NCI-H146 (cell line): Measurements from ENCODE around the gene PTPRT.
"Not testable (repeated sequence)": the region's sequence is repeated elsewhere in the genome, so short reads cannot be mapped to it uniquely, and the experiment has no call there.

Source experiments
- DNase-seq: peaks from one replicate; lab custom pipeline; 2025; lab: John Stamatoyannopoulos, UW

The PTPRT gene

GRCh38 chr20:42910808-42911207, 278.9 kb downstream of the PTPRT start:
- DNase-seq, result not testable (repeated sequence)

DNA sequence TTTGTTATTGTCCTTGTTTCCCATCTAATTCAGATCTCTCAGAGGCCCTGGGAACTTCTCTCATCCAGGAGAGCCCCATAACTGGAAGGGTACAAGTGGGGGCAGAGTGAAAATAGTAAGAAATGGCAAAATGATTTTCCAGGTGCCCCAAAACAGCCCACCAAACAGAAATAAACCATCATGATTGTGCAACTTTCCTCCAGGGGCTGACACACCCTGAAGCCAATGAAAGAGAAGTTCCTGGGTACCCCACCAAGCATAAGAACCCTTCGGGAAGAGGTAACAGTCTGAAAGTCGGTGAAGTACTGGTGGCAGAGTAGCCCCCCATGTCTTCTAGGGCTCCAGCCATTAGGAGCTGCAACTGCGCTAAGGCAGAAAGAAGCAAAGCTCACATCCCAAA, 282.0 kb downstream of the PTPRT start:
- DNase-seq, result no peak

- no peak for DNase-seq
Measured at GRCh38 chr20:42906120-42906519, 283.6 kb downstream of the PTPRT start.

DNA sequence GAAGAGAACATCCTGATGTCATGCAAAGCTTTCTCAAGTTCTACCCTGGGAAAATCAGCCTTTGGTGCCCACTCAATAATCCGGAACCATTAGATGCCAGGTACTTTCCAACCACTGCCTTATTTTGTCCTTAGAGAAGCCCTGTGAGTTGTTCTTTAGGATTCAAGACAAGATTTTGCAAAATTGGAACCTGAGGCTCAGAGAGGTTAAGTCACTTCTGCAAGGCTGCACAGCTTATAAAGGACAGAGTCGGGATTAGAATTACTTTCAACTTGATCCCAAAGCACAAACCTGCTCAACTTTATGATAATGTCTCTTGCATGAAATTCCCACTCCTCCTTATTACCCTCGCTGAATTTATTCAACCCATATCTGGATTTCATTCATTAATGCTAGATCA, 287.2 kb downstream of the PTPRT start:
- DNase-seq, result no peak

- DNase-seq, result no peak
Measured at GRCh38 chr20:42901689-42902440, 287.8 kb downstream of the PTPRT start.

GRCh38 chr20:42900764-42901163, 288.9 kb downstream of the PTPRT start:
- DNase-seq, result not testable (repeated sequence)

DNA sequence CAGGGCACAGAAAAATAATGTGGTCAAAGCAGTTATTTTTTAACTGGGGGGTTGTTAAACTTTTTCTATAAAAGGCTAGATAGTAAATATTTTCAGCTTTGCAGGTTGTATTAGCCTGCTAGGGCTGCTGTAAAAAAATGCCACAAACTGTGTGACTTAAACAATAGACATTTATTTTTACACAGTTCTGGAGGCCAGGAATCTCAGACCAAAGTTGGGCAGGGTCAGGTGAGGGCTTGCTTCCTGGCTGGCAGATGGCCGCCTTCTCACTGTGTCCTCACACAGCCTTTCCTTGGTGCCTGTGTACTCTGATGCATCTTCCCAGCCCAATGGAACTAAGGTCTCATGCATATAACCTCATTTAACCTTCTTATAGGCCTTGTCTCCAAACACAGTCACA, 294.7 kb downstream of the PTPRT start:
- DNase-seq, result no peak

- no peak for DNase-seq
Measured at GRCh38 chr20:42894483-42894882, 295.2 kb downstream of the PTPRT start.

GRCh38 chr20:42889517-42889916, 300.2 kb downstream of the PTPRT start:
- no peak for DNase-seq

DNA sequence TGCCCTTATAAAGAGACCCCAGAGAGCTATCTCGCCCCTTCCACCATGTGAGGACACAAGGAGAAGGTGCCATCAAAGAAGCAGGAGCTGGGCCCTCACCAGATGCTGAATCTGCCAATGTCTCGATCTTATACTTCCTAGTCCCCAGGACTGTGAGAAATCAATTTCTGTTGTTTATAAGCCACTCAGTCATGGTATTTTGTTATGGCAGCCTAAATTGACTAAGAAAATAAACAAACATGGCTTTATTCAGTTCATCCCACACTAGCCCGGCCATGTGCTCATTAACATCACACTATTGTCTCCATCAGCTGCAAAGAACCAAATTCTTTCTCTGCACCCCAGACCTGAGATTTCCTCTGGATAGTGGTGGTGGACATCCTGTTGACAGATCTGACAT, 302.4 kb downstream of the PTPRT start:
- DNase-seq, result no peak

- DNase-seq, result no peak
Measured at GRCh38 chr20:42886801-42887200, 302.9 kb downstream of the PTPRT start.

DNA sequence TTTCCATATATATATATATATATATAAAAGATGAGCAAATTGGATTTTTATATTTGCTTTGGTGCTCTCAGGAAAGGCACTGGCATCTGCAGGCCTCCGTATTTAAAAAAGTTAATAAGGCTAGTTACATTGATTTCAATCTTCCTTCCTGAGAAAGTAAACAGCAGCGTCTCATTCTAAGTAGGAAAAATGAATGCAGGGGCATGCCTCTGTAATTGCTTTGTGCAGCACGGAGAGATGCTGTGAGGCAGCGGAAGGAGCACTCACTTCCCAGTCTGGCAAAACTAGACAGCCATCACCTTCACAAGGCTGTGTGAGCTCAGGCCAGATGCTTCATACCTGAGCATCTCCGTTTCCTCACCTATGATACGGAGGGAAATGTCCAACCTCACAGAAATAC, 303.7 kb downstream of the PTPRT start:
- DNase-seq, result no peak

DNA sequence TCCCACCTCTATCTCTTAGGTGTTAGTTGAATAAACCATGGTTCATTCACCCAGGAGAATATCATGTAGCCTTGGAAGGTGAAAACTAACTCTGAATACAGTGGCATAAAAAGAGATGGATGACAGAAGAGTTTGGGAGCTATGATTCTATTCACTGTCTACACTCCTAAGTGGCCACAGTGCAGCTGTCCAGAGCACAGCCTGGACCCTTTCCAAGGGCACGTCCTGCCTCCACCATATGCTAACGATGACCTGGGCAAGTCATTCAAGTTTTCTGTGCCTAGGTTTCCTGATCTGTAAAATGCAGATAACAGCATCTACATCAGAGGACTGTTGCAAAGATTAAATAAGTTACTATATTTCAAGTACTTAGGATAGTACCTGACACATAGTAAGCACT, 314.1 kb downstream of the PTPRT start:
- DNase-seq, result no peak

DNA sequence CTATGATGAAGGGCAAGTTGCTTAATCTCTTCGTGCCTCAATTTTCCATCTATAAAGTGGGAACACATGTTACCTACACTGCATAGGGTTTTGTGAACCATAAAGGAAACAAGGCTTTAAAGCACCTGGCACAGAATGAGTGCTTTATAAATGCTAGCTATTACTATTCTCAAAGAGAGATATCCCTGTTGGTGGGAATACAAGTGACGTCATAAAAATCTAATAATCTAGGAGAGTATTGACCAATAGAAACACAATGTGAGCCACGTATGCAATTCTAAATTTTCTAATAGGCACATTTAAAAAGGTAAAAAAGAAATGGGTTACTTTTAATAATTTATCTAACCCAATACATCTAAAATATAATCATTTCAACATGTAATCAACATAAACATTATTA, 316.4 kb downstream of the PTPRT start:
- no peak for DNase-seq

GRCh38 chr20:42864116-42864515, 325.6 kb downstream of the PTPRT start:
- DNase-seq, result no peak

GRCh38 chr20:42862446-42862845, 327.3 kb downstream of the PTPRT start:
- DNase-seq, result no peak

DNA sequence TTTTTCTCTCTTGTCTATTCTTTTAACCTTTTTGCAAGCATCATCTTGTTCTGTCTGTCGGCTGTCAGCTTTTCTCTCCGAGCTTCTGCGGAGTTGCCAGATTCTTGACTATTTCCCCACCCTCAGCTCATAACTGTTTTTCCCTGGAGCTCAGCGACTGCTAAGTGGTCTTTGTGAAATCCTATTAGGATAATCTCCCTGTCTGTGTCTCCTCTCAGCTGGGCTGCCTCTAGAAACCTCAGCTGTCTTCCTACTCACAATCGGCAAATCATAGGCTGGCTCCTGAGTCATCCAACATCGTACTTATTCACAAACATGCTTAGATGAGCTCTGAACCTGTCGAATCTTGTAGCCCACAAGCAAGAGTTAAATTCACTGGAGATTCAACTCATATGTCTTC, 332.3 kb downstream of the PTPRT start:
- DNase-seq, result no peak

DNA sequence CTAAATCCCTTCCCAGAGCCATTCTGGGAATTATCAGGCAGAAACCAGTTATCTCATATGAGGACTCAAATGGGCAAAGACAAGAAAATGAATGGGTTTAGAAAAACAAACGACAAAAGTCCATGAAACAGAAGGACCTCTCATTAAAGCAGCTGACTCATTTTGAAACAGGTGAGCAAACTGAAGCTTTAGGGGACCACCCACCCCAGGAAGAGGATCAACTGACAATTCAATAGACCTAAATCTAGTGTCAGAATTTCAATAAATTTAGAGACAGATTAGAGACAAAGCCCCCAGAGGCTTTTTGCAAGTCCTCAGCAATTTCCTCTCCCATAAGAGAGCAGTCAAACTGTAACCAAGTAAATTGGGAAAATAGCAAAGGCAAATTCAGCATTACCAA, 333.8 kb downstream of the PTPRT start:
- DNase-seq, result no peak

DNA sequence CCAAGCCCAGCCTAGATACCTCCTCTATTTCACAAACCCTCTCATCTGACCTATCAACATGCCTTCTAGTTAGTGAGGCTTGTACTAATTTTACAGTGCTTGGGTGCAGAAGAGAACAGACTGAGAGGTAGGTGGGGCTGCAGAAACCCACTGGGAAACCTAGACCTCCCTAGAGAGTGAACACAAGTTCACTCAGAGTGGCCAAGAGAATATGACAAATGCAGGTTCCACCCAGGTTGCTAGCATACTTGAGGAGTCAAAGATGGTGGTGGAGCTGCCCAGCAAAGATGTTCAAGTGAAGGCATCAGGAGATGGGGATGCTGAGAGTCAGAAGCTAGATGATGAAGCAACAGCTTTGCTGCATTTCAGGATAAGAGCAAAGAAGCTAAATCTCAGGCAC, 337.0 kb downstream of the PTPRT start:
- DNase-seq, result no peak

GRCh38 chr20:42846784-42847490, 342.8 kb downstream of the PTPRT start:
- DNase-seq, result no peak

GRCh38 chr20:42844751-42845150, 345.0 kb downstream of the PTPRT start:
- no peak for DNase-seq

GRCh38 chr20:42837456-42837855, 352.2 kb downstream of the PTPRT start:
- no peak for DNase-seq

DNA sequence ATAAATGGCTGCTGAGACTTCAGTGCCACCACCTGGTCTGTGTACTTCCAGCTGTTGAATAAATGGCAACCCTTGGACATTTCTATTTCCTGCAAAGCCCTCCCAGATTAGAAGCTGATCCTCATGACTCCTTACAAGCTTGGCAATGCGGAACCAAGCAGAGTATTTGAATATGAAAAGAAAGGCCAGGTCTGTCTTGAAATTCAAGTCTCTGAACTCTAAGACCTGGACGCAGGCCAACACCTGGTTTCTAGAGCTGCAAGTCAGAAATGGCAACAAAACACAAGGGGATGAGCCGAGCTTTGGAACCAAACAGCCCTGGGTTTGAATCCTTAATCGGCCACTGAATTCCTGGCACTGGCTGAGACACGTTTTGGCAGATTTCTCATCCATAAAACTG, 353.4 kb downstream of the PTPRT start:
- no peak for DNase-seq

GRCh38 chr20:42807876-42808275, 381.8 kb downstream of the PTPRT start:
- no peak for DNase-seq
